Measurements from ENCODE around the gene CFAP221.

DNA sequence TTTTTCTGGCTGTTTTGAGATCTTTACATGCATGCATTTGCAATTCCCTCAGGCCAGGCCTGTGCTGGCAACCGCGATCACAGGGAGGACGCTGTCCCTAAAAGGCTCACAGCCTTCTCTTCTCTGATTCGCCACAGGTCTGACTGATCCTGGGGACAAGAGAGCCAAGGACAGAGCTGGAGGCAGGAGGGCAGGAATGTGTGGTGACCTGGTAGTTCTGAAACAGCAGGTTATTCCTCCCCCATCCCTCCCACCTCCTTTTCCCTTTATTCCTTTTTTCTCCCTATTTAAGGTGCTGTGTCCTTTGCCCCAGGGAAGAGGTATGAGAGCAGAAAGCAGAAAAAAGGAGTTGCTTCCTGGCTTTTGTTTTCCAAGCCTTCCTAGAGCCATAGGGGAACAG lies 156.6 kb downstream of the CFAP221 start:
- TF ChIP-seq, protein P1, sequence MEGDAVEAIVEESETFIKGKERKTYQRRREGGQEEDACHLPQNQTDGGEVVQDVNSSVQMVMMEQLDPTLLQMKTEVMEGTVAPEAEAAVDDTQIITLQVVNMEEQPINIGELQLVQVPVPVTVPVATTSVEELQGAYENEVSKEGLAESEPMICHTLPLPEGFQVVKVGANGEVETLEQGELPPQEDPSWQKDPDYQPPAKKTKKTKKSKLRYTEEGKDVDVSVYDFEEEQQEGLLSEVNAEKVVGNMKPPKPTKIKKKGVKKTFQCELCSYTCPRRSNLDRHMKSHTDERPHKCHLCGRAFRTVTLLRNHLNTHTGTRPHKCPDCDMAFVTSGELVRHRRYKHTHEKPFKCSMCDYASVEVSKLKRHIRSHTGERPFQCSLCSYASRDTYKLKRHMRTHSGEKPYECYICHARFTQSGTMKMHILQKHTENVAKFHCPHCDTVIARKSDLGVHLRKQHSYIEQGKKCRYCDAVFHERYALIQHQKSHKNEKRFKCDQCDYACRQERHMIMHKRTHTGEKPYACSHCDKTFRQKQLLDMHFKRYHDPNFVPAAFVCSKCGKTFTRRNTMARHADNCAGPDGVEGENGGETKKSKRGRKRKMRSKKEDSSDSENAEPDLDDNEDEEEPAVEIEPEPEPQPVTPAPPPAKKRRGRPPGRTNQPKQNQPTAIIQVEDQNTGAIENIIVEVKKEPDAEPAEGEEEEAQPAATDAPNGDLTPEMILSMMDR (IDR thresholded peaks at IDR 0.05; ENCODE audit: low read length), result no peak
- no peak for TF ChIP-seq EZH2 (optimal IDR thresholded peaks at IDR 0.05; ENCODE audit: low read depth, low read length)
